ENCODE results near the gene TTC33.
"Not testable (repeated sequence)": the region's sequence is repeated elsewhere in the genome, so short reads cannot be mapped to it uniquely, and the experiment has no call there.

The TTC33 gene, protein sequence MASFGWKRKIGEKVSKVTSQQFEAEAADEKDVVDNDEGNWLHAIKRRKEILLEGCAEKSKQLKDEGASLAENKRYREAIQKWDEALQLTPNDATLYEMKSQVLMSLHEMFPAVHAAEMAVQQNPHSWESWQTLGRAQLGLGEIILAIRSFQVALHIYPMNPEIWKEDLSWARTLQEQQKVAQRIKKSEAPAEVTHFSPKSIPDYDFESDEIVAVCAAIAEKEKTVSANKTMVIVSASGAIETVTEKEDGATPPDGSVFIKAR

DNA sequence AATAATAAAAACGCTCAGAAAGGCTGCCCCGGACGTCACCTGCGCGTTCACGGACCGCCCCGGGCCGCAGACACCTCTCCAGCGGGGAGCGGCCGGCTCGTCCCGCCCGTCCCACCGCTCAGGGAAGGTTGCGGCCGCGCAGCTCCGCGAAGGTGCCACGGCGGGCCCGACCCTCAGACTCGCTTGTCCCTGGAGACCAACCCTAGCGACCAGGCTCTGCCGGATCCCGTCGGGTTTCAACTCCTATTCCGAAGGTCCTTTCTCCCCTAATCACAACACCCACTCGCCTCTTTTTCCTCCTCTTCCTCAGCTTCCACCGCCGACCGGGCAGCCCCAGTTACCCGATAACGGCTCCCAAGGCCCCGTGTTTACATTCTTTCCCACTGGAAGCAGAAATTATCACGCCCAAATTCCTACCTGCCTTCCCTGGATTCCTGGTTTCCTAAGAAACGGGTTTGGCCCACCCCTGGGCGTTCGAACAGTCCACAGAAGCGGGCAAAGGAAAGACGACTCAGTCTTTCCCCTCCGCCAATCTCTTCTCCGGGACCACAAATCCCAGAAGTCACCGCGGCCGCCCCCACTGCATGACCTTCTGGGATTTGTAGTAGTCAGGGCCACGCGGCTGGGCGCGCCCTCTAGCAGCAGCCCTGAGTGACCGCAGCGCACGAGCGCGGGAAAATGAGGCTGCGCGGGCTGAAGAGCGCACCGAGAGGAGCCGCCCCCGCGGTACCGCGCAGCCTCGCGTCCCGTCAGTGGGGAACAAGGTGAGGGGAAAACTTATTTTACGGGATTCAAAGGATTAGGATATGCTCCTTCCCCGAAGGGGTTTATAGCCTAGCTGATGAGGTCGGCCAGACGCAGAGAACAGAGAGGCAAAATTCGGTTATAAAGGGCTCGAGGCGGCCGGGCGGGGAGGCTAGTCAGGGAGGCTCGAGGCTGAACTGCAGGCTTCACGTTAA, at the start of gene TTC33:
Gene TTC33, minus strand, starts transcription at position 555 of the 959 bp plus-strand sequence. CDS start 8,943 bp downstream, outside the sequence.
- in situ Hi-C loops (cut with HindIII; ENCODE audit: low pct_ligation_motif_present, low pct_unique_long_range_greater_than_20kb, low sequenced_read_pairs): no loop called here
- DNase-seq: peak; percentile 90

GRCh38 chr5:40801771-40802562, 46.2 kb upstream of the TTC33 start:
- DNase-seq: no peak
- in situ Hi-C loops (cut with HindIII; ENCODE audit: low pct_ligation_motif_present, low pct_unique_long_range_greater_than_20kb, low sequenced_read_pairs): no loop called here

DNA sequence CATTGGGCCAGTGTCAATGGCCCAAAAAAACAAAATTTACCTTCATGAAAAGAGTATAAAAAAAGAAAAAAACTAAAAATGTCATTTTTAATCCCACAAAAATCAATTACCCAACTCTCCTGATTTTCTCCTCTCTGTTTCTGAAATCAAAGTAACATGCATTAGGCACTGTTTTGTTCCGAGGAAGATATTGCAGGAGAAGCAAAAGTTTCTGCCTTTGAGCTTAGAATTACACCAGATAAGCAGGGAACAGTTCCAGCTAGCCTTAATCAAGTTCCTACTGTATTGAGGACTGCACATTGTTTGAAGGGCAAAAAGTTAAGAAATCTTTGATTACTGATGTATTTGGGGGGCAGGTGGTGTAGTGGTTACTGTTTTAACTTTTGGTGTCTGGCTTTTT, 43.5 kb upstream of the TTC33 start:
- DNase-seq: no peak
- in situ Hi-C loops (cut with HindIII; ENCODE audit: low pct_ligation_motif_present, low pct_unique_long_range_greater_than_20kb, low sequenced_read_pairs): no loop called here

DNA sequence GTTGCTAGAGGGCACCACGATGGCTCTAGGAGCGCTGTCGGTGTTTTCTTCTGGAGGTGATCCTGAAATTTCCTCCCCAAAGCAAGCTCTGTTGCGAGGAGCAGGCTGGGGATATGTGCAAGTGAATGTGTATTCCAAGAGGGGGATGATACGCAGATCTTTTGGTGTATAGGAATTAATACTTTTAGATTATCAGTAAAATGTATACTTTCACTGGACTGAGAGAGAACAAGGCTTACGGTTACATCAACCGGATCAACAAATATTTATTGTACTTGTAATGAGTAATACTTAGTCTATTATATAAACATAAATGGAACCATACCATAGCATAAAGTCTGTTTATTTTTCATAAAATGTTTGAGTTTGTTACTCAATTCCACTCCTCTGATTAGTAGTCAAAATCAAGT, 43.0 kb upstream of the TTC33 start:
- no peak for DNase-seq
- in situ Hi-C loops (cut with HindIII; ENCODE audit: low pct_ligation_motif_present, low pct_unique_long_range_greater_than_20kb, low sequenced_read_pairs): no loop called here

- DNase-seq: peak; percentile 87
- in situ Hi-C loops (cut with HindIII; ENCODE audit: low pct_ligation_motif_present, low pct_unique_long_range_greater_than_20kb, low sequenced_read_pairs): no loop called here
Measured at GRCh38 chr5:40798012-40798800, 42.4 kb upstream of the TTC33 start, which contains the start of gene PRKAA1. TSS of gene PRKAA1 (minus strand) at chr5:40798374. CDS start at chr5:40798189, 185 bp downstream.

DNA sequence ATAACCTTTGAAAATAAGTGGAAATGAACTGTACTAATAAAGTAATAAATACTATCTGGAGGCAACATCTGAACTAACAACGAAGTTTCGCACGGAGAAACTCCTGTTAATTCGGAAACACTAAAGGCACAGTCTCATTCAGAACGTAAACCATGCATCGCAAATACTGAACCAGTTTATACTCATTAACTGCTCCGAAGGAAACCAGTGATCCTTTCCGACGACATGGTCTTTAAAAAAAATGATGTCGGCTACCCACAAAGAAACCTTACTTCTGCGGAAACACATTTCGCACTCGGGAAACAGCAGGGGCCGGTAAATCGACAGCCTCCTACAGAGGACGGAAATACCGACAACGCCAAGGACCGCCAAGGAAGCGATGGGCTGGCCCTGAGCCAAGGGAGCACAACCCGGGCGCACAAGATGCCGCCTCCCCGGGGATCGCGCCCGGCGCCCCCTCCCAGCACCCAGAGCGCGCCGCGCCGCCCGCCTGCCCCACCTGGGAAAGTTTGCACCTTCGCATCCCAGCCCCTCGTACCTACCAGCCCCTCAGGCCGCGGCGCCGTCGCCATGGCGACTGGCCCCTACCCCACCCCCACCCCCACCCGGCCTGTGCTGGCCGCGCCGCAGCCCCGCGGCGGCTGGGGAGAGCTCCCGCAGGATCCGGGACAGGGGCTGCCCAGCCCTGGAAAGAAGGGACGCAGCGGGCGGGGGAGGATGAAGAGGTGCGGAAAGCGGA, 41.7 kb upstream of the TTC33 start:
- in situ Hi-C loops (cut with HindIII; ENCODE audit: low pct_ligation_motif_present, low pct_unique_long_range_greater_than_20kb, low sequenced_read_pairs): no loop called here
- peak; percentile 71 for DNase-seq

- in situ Hi-C loops (cut with HindIII; ENCODE audit: low pct_ligation_motif_present, low pct_unique_long_range_greater_than_20kb, low sequenced_read_pairs): no loop called here
- DNase-seq: no peak
Measured at GRCh38 chr5:40796487-40796889, 40.7 kb upstream of the TTC33 start.

DNA sequence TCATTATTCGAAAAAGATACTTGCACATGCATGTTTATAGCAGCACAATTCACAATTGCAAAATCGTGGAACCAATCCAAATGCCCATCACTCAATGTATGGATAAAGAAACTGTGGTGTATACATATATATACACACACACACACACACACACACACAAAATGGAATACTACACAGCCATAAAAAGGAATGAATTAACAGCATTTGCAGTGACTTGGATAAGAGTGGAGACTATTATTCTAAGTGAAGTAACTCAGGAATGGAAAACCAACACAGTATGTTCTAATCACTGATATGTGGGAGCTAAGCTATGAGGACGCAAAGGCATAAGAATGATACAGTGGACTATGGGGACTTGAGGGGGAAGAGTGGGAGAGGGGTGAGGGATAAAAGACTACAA, 39.1 kb upstream of the TTC33 start:
- DNase-seq; in situ Hi-C loops (cut with HindIII; ENCODE audit: low pct_ligation_motif_present, low pct_unique_long_range_greater_than_20kb, low sequenced_read_pairs): not testable (repeated sequence)

DNA sequence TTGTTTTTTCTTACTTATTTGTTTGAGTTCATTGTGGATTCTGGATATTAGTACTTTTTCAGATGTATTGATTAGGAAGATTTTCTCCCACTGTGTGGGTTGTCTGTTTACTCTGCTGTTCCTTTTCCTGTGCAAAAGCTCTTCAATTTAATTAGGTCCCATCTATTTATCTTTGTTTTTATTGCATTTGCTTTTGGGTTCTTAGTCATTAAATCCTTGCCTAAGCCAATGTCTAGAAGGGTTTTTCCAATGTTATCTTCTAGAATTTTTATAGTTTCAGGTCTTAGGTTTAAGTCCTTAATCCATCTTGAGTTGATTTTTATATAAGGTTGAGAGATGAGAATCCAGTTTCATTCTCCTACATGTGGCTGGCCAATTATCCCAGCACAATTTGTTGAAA, 38.6 kb upstream of the TTC33 start:
- in situ Hi-C loops (cut with HindIII; ENCODE audit: low pct_ligation_motif_present, low pct_unique_long_range_greater_than_20kb, low sequenced_read_pairs); DNase-seq: not testable (repeated sequence)

DNA sequence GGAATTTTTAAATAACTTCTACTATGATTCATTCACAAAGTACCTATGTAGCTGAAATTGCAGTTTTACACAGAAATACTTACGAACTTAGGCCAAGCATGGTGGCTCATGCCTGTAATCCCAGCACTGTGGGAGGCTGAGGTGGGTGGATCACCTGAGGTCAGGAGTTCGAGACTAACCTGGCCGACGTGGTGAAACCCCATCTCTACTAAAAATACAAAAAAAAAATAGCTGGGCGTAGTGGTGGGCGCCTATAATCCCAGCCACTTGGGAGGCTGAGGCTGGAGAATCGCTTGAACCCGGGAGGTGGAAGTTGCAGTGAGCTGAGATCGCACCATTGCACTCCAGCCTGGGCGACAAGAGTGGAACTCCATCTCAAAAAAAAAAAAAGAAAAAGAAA, 36.9 kb upstream of the TTC33 start:
- in situ Hi-C loops (cut with HindIII; ENCODE audit: low pct_ligation_motif_present, low pct_unique_long_range_greater_than_20kb, low sequenced_read_pairs); DNase-seq: not testable (repeated sequence)

DNA sequence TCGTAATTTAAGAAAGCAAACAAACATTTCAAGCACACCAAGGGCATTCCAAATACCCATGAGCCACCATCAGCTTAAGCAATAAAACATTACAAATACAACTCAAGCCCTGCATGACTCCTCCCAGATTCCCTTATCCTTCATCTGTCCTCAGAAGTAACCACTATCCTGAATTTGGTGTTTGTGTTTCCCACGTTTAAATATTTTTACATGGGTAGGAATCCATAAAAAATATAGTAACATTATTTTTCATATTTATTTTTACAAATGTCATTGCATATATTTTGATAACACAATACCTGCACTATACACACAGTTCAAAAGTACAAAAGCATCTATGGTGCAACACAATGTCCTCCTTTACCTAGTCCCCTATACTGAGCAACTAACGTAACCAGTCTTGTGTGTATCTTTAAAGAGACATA, 36.0 kb upstream of the TTC33 start:
- in situ Hi-C loops (cut with HindIII; ENCODE audit: low pct_ligation_motif_present, low pct_unique_long_range_greater_than_20kb, low sequenced_read_pairs): no loop called here
- no peak for DNase-seq

DNA sequence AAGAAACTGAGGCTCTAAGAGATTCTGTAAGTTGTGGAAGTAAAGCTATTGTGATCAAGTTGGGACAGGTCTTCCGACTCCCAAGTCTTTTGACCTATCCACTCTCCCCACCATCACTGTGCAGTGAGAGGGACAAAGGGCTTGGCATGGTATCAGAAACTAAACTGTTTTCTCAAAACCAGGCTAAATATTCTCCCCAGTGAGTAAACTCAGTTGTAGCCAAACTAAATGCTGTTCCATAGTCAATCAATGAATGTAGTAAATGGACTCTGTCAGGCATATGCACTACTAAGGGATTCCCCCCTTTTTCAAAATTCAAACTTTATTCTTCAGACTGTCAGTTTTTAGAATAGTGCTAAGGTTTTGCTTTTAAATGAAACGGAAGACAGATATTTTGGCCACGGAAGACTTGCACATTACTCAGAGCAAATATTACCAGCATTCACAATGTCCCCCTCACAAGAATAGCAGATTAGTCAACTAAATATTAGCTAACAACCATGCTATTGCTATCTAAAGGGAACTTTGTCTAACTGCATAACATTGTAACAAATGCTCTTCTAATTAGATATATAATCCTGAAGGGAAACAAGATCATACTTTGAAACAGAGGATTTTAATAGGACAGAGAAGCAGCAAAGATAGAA, 35.3 kb upstream of the TTC33 start:
- in situ Hi-C loops (cut with HindIII; ENCODE audit: low pct_ligation_motif_present, low pct_unique_long_range_greater_than_20kb, low sequenced_read_pairs): no loop called here
- no peak for DNase-seq

DNA sequence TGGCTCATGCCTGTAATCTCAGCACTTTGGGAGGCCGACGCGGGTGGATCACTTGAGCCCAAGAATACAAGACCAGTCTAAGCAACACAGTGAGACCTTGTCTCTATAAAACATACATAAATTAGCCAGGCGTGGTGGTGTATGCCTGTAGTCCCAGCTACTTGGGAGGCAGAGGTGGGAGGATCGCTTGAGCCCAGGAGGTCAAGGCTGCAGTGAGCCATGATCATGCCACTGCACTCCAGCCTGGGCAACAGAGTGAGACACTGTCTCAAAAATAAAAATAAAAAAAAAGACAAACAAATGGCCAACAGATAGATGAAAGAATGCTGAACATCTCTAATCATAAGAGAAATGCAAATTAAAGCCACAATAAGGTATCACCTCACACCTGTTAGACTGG, 33.2 kb upstream of the TTC33 start:
- in situ Hi-C loops (cut with HindIII; ENCODE audit: low pct_ligation_motif_present, low pct_unique_long_range_greater_than_20kb, low sequenced_read_pairs); DNase-seq: not testable (repeated sequence)

- in situ Hi-C loops (cut with HindIII; ENCODE audit: low pct_ligation_motif_present, low pct_unique_long_range_greater_than_20kb, low sequenced_read_pairs): no loop called here
- DNase-seq: no peak
Measured at GRCh38 chr5:40787986-40788385, 32.2 kb upstream of the TTC33 start.

DNA sequence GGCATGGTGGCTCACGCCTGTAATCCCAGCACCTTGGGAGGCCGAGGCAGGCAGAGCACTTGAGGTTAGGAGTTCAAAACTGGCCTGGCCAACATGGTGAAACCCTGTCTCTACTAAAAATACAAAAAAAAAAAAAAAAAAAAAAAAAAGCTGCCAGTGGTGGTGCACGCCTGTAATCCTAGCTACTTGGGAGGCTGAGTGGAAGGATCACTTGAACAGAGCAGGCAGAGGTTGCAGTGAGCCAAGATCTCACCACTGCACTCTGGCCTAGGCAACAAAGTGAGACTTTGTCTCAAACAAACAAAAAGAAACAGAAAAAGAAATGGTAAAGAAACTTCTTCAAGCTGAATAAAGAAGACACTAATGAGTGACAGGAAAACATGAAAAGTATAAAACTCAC, 30.9 kb upstream of the TTC33 start:
- in situ Hi-C loops (cut with HindIII; ENCODE audit: low pct_ligation_motif_present, low pct_unique_long_range_greater_than_20kb, low sequenced_read_pairs); DNase-seq: not testable (repeated sequence)

DNA sequence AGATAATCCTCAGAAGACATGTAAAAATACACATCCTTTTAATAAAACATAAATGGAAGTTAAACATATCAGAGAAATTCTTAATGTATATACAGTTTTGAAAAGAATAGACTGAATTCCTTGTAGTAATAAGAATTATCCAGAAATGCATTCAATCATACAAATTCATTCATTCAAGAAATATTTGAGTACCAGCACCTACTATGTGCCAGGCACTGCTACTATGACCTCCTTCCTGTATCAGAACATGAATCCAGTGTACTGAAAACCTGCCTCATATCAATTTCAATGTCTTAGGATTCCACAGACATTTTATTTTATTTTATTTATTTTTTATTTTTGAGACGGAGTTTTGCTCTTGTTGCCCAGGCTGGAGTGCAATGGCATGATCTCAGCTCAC, 29.2 kb upstream of the TTC33 start:
- in situ Hi-C loops (cut with HindIII; ENCODE audit: low pct_ligation_motif_present, low pct_unique_long_range_greater_than_20kb, low sequenced_read_pairs): no loop called here
- DNase-seq: no peak

- DNase-seq: no peak
- in situ Hi-C loops (cut with HindIII; ENCODE audit: low pct_ligation_motif_present, low pct_unique_long_range_greater_than_20kb, low sequenced_read_pairs): no loop called here
Measured at GRCh38 chr5:40784027-40784653, 28.4 kb upstream of the TTC33 start.

All from ACHN (cell line).